K562 (cell line): ENCODE data around the gene SLC7A8. TPM values are rescaled to one million over a fixed set of nuclear protein-coding genes. Genes with fewer than 3 reads are reported as not detected.
A peak's percentile ranks its signal among the peaks of the same experiment; 100 is the strongest.

Source experiments
- ARID3A ChIP-seq: IDR thresholded peaks from 2 replicates; pipeline ENCODE4 v1.6.1; 2012; ENCODE audit warnings: low read depth, low read length, improper control_type of control experiment, borderline replicate concordance
- ATF4 ChIP-seq: fragments of 450-650 bp; formaldehyde crosslinking; IDR thresholded peaks from 2 replicates; pipeline ENCODE4 v1.4.0; 2022; ENCODE audit warnings: mild to moderate bottlenecking, moderate library complexity
- BDP1 ChIP-seq: IDR thresholded peaks from 3 replicates; pipeline ENCODE4 v1.6.1; 2011; ENCODE audit not compliant: insufficient read length, insufficient read depth
- CBX2 ChIP-seq: fragments of 200-600 bp; sonication (generic); IDR thresholded peaks from one replicate; pipeline ENCODE4 v1.6.1; 2012; ENCODE audit warnings: mild to moderate bottlenecking, low read length, inconsistent platforms; ENCODE audit not compliant: insufficient read depth, poor library complexity, severe bottlenecking
- CBX3 ChIP-seq, 2 experiments: IDR thresholded peaks; 1 replicate in 1 of 2; 2 replicates in 1 of 2; pipeline ENCODE4 v1.6.1; 2012; ENCODE audit warnings: inconsistent platforms in 2 of 2, low read length in 2 of 2, borderline replicate concordance in 1 of 2, control low read depth in 1 of 2
- FUS ChIP-seq: fragments of 200-400 bp; formaldehyde crosslinking; optimal IDR thresholded peaks from 2 replicates; pipeline ENCODE3; 2017; ENCODE audit warnings: low read depth, low read length
- IRF1 ChIP-seq: sonication (generic); formaldehyde crosslinking; IDR thresholded peaks from 2 replicates; pipeline ENCODE4 v1.8.0; 2022; ENCODE audit warnings: missing genetic modification reagents, mild to moderate bottlenecking, borderline replicate concordance
- KLF16 ChIP-seq: IDR thresholded peaks from 2 replicates; pipeline ENCODE4 v1.6.1; 2016; ENCODE audit warnings: antibody characterized with exemption
- MYNN ChIP-seq, 2 experiments: sonication (generic); formaldehyde crosslinking in 1 of 2; IDR thresholded peaks; 2 replicates each; pipeline versions ENCODE4 v1.5.0 to v1.6.1; 2016 to 2020; ENCODE audit warnings: antibody characterized with exemption in 1 of 2, missing genetic modification reagents in 1 of 2
- NR0B1 ChIP-seq: fragments of 450-650 bp; IDR thresholded peaks from one replicate; pipeline ENCODE4 v1.6.1; 2018; ENCODE audit warnings: mild to moderate bottlenecking, moderate library complexity; ENCODE audit not compliant: partially characterized antibody
- SREBF1 ChIP-seq: fragments of 150-350 bp; IDR thresholded peaks from 2 replicates; pipeline ENCODE4 v1.6.1; 2014; ENCODE audit warnings: antibody characterized with exemption, low read depth, low read length, borderline replicate concordance
- TBP ChIP-seq: optimal IDR thresholded peaks from 2 replicates; pipeline ENCODE3; 2011; ENCODE audit warnings: low read depth, low read length, improper control_type of control experiment
- TFE3 ChIP-seq: fragments of 450-650 bp; formaldehyde crosslinking; IDR thresholded peaks from 2 replicates; pipeline ENCODE4 v1.4.0; 2020; ENCODE audit warnings: mild to moderate bottlenecking, mixed read lengths
- ZBTB12 ChIP-seq: fragments of 250-450 bp; sonication (Bioruptor Pico); IDR thresholded peaks from 2 replicates; pipeline ENCODE4 v1.4.0; 2020
- ZFP36 ChIP-seq: fragments of 150-350 bp; IDR thresholded peaks from 2 replicates; pipeline ENCODE4 v1.6.1; 2018; ENCODE audit warnings: low read length, low read depth; ENCODE audit not compliant: partially characterized antibody
- ZNF280A ChIP-seq: fragments of 450-650 bp; IDR thresholded peaks from 2 replicates; pipeline ENCODE4 v1.6.1; 2018; ENCODE audit warnings: mild to moderate bottlenecking, low read depth; ENCODE audit not compliant: partially characterized antibody
- ZNF668 ChIP-seq: fragments of 250-450 bp; sonication (Bioruptor Pico); IDR thresholded peaks from 2 replicates; pipeline ENCODE4 v1.8.0; 2022; ENCODE audit warnings: mild to moderate bottlenecking, inconsistent platforms
- ZNF785 ChIP-seq: fragments of 250-450 bp; sonication (Bioruptor Pico); IDR thresholded peaks from 2 replicates; pipeline ENCODE4 v1.4.0; 2020; ENCODE audit warnings: mild to moderate bottlenecking
- polyA plus RNA-seq, 8 experiments: library from polyadenylated mRNA; depleted of rRNA in 4 of 8; stranded (reverse) in 5 of 8; unstranded in 3 of 8; fragments of >200 nt; fragmentation: Nextera tagmentation in 2 of 8; fragmentation: Illumina TruSeq in 1 of 8; extraction: Ambion mirVana in 2 of 8; extraction: Trizol in 1 of 8; gene quantifications; 2 replicates each; pipeline versions ENCODE4 v1.2.1 to v1.2.3, GENCODE V29; 2011 to 2014; ENCODE audit warnings: inconsistent platforms in 1 of 8, missing spikeins in 1 of 8
- total RNA-seq, 7 experiments: library from RNA; depleted of rRNA in 6 of 7; stranded (reverse); fragments of >200 nt in 6 of 7; fragmentation: Illumina TruSeq in 2 of 7; extraction: Trizol in 2 of 7; gene quantifications; 2 replicates each; pipeline versions ENCODE4 v1.2.1 to v1.2.3, GENCODE V29; 2011 to 2021; ENCODE audit warnings: low replicate concordance in 1 of 7

The SLC7A8 gene
- total and polyA plus RNA-seq, 9 of the 15 experiments (the other 6 are each of a cell fraction or from before 2014, with no cell fraction given) = 2.0 to 33.0 (median 6.0) TPM

GRCh38 chr14:23146351-23146910, 37.0 kb downstream of the SLC7A8 start (continued):
- TF ChIP-seq ZNF280A = no peak
- TF ChIP-seq NR0B1 = no peak
- no peak for TF ChIP-seq IRF1 (CRISPR knock-in tag)
- peak; percentile 80; the same call in 1 of the 2 replicates for TF ChIP-seq MYNN (IDR thresholded peaks at IDR 0.05)
- no peak for TF ChIP-seq MYNN (CRISPR knock-in tag; IDR thresholded peaks at IDR 0.05)
- peak; percentile 66 for TF ChIP-seq TFE3 (CRISPR knock-in tag)
- TF ChIP-seq BDP1 = no peak
- TF ChIP-seq FUS = no peak
- TF ChIP-seq CBX3 (IDR thresholded peaks at IDR 0.05; ENCODE audit: borderline replicate concordance in 1 of 2, low read length in 2 of 2) = 0 out of 3 replicates have a peak, but pooled peaks of 1 of the 2 experiments have one; percentile 31
- TF ChIP-seq KLF16 = peak; percentile 98
- TF ChIP-seq ZBTB12 = no peak
- peak; percentile 53; the same call in 1 of the 2 replicates for TF ChIP-seq ARID3A
- no peak for TF ChIP-seq ZNF785 (CRISPR knock-in tag)
- no peak for TF ChIP-seq SREBF1
- no peak for TF ChIP-seq CBX2
- TF ChIP-seq ZNF668 (CRISPR knock-in tag) = peak; percentile 85; the same call in 1 of the 2 replicates
- TF ChIP-seq TBP = no peak
- peak; percentile 35 for TF ChIP-seq ZFP36
- TF ChIP-seq ATF4 (CRISPR knock-in tag) = no peak
